K562 (cell line): ENCODE measurements around the gene ITGA6. TPM values are rescaled to one million over a fixed set of nuclear protein-coding genes. Genes with fewer than 3 reads are reported as not detected.

Experiments used
- ATAC-seq: fragments of 200-7000 bp; cut with Tn5 transposase; 3 replicates; pipeline ENCODE4 v1.9.1; 2020; ENCODE audit warnings: moderate library complexity
- BruUV-seq: library from RNA; stranded (reverse); fragments of 400-500 nt; replicated peaks from 2 replicates; lab custom pipeline; 2021; lab: Mats Ljungman, UMichigan
- CTCF ChIA-PET: fragments of 300-600 bp; formaldehyde crosslinking; extraction: SDS; loops from one replicate; lab custom pipeline; 2021; ENCODE audit warnings: low intra/inter-chr PET ratio; lab: Yijun Ruan, JAX
- POLR2A ChIA-PET: fragments of 300-600, 350-650 bp; sonication (Branson Sonifier 250); formaldehyde crosslinking; extraction: SDS; loops from one replicate; lab custom pipeline; 2021; ENCODE audit warnings: antibody characterized with exemption, inconsistent platforms; lab: Yijun Ruan, JAX
- DNase-seq, 4 experiments: peaks; one replicate each; pipeline versions ENCODE4 v3.0.0 to v3.0.0-alpha.2; 2011 to 2018; ENCODE audit warnings: low spot score in 3 of 4, mixed read lengths in 3 of 4; ENCODE audit errors: extremely low read depth in 1 of 4
- FAIRE-seq: peaks from 2 replicates; lab custom pipeline; 2011; peaks lifted over from hg19 to GRCh38; lab: Jason Lieb, UNC
- H2AFZ ChIP-seq: 2 replicates; pipeline ENCODE4 v1.6.0; 2011; ENCODE audit warnings: low read depth, low read length, control low read depth, inconsistent platforms
- H3K27ac ChIP-seq: fragments of 200-600 bp; 3 replicates; pipeline ENCODE4 v1.8.0; 2011; ENCODE audit warnings: low read depth, mild to moderate bottlenecking, control low read depth, inconsistent platforms, low read length, moderate library complexity, mixed read lengths; ENCODE audit errors: extremely low read depth
- H3K27me3 ChIP-seq, 2 experiments: fragments of 300-600 bp in 1 of 2; 2 replicates in 1 of 2; 3 replicates in 1 of 2; pipeline versions ENCODE4 v1.6.0 to v1.8.0; 2011; ENCODE audit warnings: inconsistent platforms in 2 of 2, low read length in 2 of 2, mild to moderate bottlenecking in 1 of 2, mixed read lengths in 1 of 2, moderate library complexity in 1 of 2; ENCODE audit not compliant: control insufficient read depth in 2 of 2, insufficient read depth in 2 of 2
- H3K36me3 ChIP-seq: fragments of 300-600 bp; 3 replicates; pipeline ENCODE4 v1.8.0; 2011; ENCODE audit warnings: mild to moderate bottlenecking, low read length, inconsistent platforms; ENCODE audit not compliant: control insufficient read depth, insufficient read depth
- H3K4me1 ChIP-seq, 2 experiments: fragments of 200-600 bp in 1 of 2; replicated peaks in 1 of 2; 2 replicates in 1 of 2; 3 replicates in 1 of 2; pipeline versions ENCODE4 v1.5.1 to v1.8.0; 2011; ENCODE audit warnings: inconsistent platforms in 2 of 2, low read length in 2 of 2, mild to moderate bottlenecking in 1 of 2, mixed read lengths in 1 of 2, moderate library complexity in 1 of 2; ENCODE audit not compliant: control insufficient read depth in 2 of 2, insufficient read depth in 2 of 2
- H3K4me2 ChIP-seq: 2 replicates; pipeline ENCODE4 v1.6.1; 2011; ENCODE audit warnings: low read length, control low read depth, inconsistent platforms, mixed read lengths; ENCODE audit not compliant: insufficient read depth
- H3K4me3 ChIP-seq: fragments of 200-600 bp; sonication (generic), shearing (Covaris generic); 2 replicates; pipeline ENCODE4 v1.5.1; 2016; ENCODE audit warnings: control low read depth, inconsistent platforms
- H3K79me2 ChIP-seq: fragments of 200-600 bp; 3 replicates; pipeline ENCODE4 v1.8.0; 2011; ENCODE audit warnings: low read length, inconsistent platforms; ENCODE audit not compliant: control insufficient read depth, insufficient read depth
- H3K9ac ChIP-seq, 2 experiments: 2 replicates each; pipeline versions ENCODE4 v1.6.0 to v1.6.1; 2011; ENCODE audit warnings: low read depth in 2 of 2, low read length in 2 of 2, control low read depth in 1 of 2, inconsistent platforms in 1 of 2, mild to moderate bottlenecking in 1 of 2, mixed read lengths in 1 of 2; ENCODE audit not compliant: insufficient read depth in 1 of 2
- H3K9me1 ChIP-seq: one replicate; pipeline ENCODE4 v1.6.0; 2011; ENCODE audit warnings: inconsistent platforms, mild to moderate bottlenecking, low read length, moderate library complexity; ENCODE audit not compliant: control insufficient read depth, insufficient read depth
- H3K9me3 ChIP-seq: replicated peaks from 2 replicates; pipeline ENCODE4 v1.5.1; 2011; ENCODE audit warnings: low read depth, low read length, inconsistent platforms; ENCODE audit not compliant: control insufficient read depth, insufficient read depth
- H4K20me1 ChIP-seq: replicated peaks from 2 replicates; pipeline ENCODE4 v1.6.1; 2011; ENCODE audit warnings: low read length, inconsistent platforms, mixed read lengths; ENCODE audit not compliant: control insufficient read depth, insufficient read depth
- ATF7 ChIP-seq: fragments of 450-650 bp; IDR thresholded peaks from 2 replicates; pipeline ENCODE4 v1.7.1; 2014; ENCODE audit warnings: mild to moderate bottlenecking, moderate library complexity
- BDP1 ChIP-seq: IDR thresholded peaks from 3 replicates; pipeline ENCODE4 v1.6.1; 2011; ENCODE audit not compliant: insufficient read length, insufficient read depth
- BHLHE40 ChIP-seq: IDR thresholded peaks from 2 replicates; pipeline ENCODE4 v1.6.1; 2011; ENCODE audit warnings: low read length, improper control_type of control experiment
- CBX1 ChIP-seq: sonication (generic); IDR thresholded peaks from 2 replicates; pipeline ENCODE4 v1.6.1; 2016; ENCODE audit warnings: antibody characterized with exemption, low read depth, mild to moderate bottlenecking
- CHD2 ChIP-seq: IDR thresholded peaks from 2 replicates; pipeline ENCODE4 v1.6.1; 2011; ENCODE audit warnings: low read depth, low read length
- DLX4 ChIP-seq: fragments of 250-450 bp; sonication (Bioruptor Pico); IDR thresholded peaks from 2 replicates; pipeline ENCODE4 v1.6.1; 2021; ENCODE audit warnings: mild to moderate bottlenecking
- EP300 ChIP-seq: IDR thresholded peaks from 2 replicates; pipeline ENCODE4 v1.6.1; 2012; ENCODE audit warnings: low read length, improper control_type of control experiment
- HIVEP1 ChIP-seq: fragments of 250-450 bp; sonication (Bioruptor Pico); IDR thresholded peaks from 2 replicates; pipeline ENCODE4 v1.4.0; 2020; ENCODE audit warnings: mild to moderate bottlenecking
- HMG20A ChIP-seq: fragments of 450-650 bp; formaldehyde crosslinking; conservative IDR thresholded peaks from 2 replicates; pipeline ENCODE4 v1.4.0; 2020; ENCODE audit warnings: mild to moderate bottlenecking, mixed read lengths
- KLF16 ChIP-seq: IDR thresholded peaks from 2 replicates; pipeline ENCODE4 v1.6.1; 2016; ENCODE audit warnings: antibody characterized with exemption
- NCOA2 ChIP-seq, 2 experiments: fragments of 450-650 bp; IDR thresholded peaks; 2 replicates each; pipeline ENCODE4 v1.6.1; 2018; ENCODE audit warnings: mild to moderate bottlenecking in 2 of 2, moderate library complexity in 1 of 2; ENCODE audit not compliant: partially characterized antibody in 2 of 2
- PURB ChIP-seq: sonication (generic); formaldehyde crosslinking; IDR thresholded peaks from 2 replicates; pipeline ENCODE4 v1.9.0; 2021; ENCODE audit warnings: low read depth, mild to moderate bottlenecking, missing genetic modification reagents
- XRCC4 ChIP-seq: IDR thresholded peaks from one replicate; pipeline ENCODE4 v1.6.1; 2011; ENCODE audit not compliant: insufficient read depth, insufficient read length; ENCODE audit errors: extremely low read depth
- ZNF23 ChIP-seq: fragments of 250-450 bp; sonication (Bioruptor Pico); IDR thresholded peaks from 2 replicates; pipeline ENCODE4 v1.4.0; 2020; ENCODE audit warnings: mild to moderate bottlenecking
- ZNF232 ChIP-seq: sonication (generic); formaldehyde crosslinking; IDR thresholded peaks from 2 replicates; pipeline ENCODE4 v1.8.0; 2022; ENCODE audit warnings: mild to moderate bottlenecking, missing genetic modification reagents
- ZNF408 ChIP-seq: fragments of 250-450 bp; sonication (Bioruptor Pico); IDR thresholded peaks from 2 replicates; pipeline ENCODE4 v1.4.0; 2020; ENCODE audit warnings: low read depth, mild to moderate bottlenecking, moderate library complexity
- ZNF740 ChIP-seq, 3 experiments: fragments of 200-800 bp in 1 of 3; sonication (Bioruptor generic) in 1 of 3; sonication (generic) in 1 of 3; formaldehyde crosslinking in 1 of 3; IDR thresholded peaks; 2 replicates each; pipeline versions ENCODE4 v1.6.1 to v1.8.0; 2016 to 2022; ENCODE audit warnings: mild to moderate bottlenecking in 2 of 3, missing compliant biosample characterization in 2 of 3, missing genetic modification characterization in 2 of 3, missing genetic modification reagents in 1 of 3
- WGBS: fragments of 100-300 bp; shearing (Covaris generic); methylation state at CpG from one replicate; pipeline ENCODE4 v1.1.6; 2016; ENCODE audit warnings: low coverage, mixed read lengths; ENCODE audit not compliant: insufficient coverage; ENCODE audit errors: missing lambda C conversion rate; 5-methylcytosine and 5-hydroxymethylcytosine counted together
- in situ Hi-C: fragments of 300-500 bp; cut with MboI; formaldehyde crosslinking; loops from 4 replicates; pipeline ENCODE4 v1.15.0; 2018; ENCODE audit warnings: inconsistent platforms, mixed read lengths
- intact Hi-C: fragments of 100-400 bp; cut with micrococcal nuclease; formaldehyde crosslinking; loops from 2 replicates; pipeline ENCODE4 v1.14.2; 2022
- polyA plus RNA-seq, 8 experiments: library from polyadenylated mRNA; depleted of rRNA in 4 of 8; stranded (reverse) in 5 of 8; unstranded in 3 of 8; fragments of >200 nt; fragmentation: Nextera tagmentation in 2 of 8; fragmentation: Illumina TruSeq in 1 of 8; extraction: Ambion mirVana in 2 of 8; extraction: Trizol in 1 of 8; gene quantifications; 2 replicates each; pipeline versions ENCODE4 v1.2.1 to v1.2.3, GENCODE V29; 2011 to 2014; ENCODE audit warnings: inconsistent platforms in 1 of 8, missing spikeins in 1 of 8
- total RNA-seq, 7 experiments: library from RNA; depleted of rRNA in 6 of 7; stranded (reverse); fragments of >200 nt in 6 of 7; fragmentation: Illumina TruSeq in 2 of 7; extraction: Trizol in 2 of 7; gene quantifications; 2 replicates each; pipeline versions ENCODE4 v1.2.1 to v1.2.3, GENCODE V29; 2011 to 2021; ENCODE audit warnings: low replicate concordance in 1 of 7

Gene ITGA6
- total and polyA plus RNA-seq, 9 of the 15 experiments (the other 6 are each of a cell fraction or from before 2014, with no cell fraction given) = 0.01 to 0.29 (median 0.05) TPM; not detected in 5

GRCh38 chr2:172438741-172439508 is 11.5 kb downstream of the ITGA6 start:
- TF ChIP-seq XRCC4 = no peak
- TF ChIP-seq ZNF232 = no peak
- TF ChIP-seq ZNF740 (CRISPR knock-in tag; IDR thresholded peaks at IDR 0.05) = no peak
- TF ChIP-seq ZNF740 (tag; IDR thresholded peaks at IDR 0.05) = no peak
- no peak for TF ChIP-seq ZNF23
- no peak for TF ChIP-seq CHD2
- TF ChIP-seq NCOA2 (IDR thresholded peaks at IDR 0.05; ENCODE audit: partially characterized antibody in 2 of 2) = no peak
- no peak for TF ChIP-seq EP300
- TF ChIP-seq PURB = no peak
- no peak for TF ChIP-seq HIVEP1 (CRISPR knock-in tag)
- TF ChIP-seq ZNF408 (CRISPR knock-in tag) = no peak
- TF ChIP-seq KLF16 = no peak
- TF ChIP-seq CBX1 = no peak
- no peak for TF ChIP-seq ATF7
- no peak for TF ChIP-seq BHLHE40
- no peak for TF ChIP-seq HMG20A
- TF ChIP-seq DLX4 (CRISPR knock-in tag) = no peak
- TF ChIP-seq BDP1 = no peak
- POLR2A ChIA-PET = interaction anchor here (0.7 to 1.4 kb wide), 3 partner anchors 10 to 13 kb away, joined by 3 to 4 read pairs (median 3); no protein-coding TSS in a partner anchor
- under 1% methylated on average over 8 of the region's 8 CpGs for WGBS
- in situ Hi-C loops = no loop called here
- CTCF ChIA-PET = interaction anchor here (1.0 kb wide), 1 partner anchor 11 kb away, joined by 4 read pairs; no protein-coding TSS in a partner anchor
- no peaks in the 10 kb centered on the region for H3K36me3 ChIP-seq
- no peaks in the 10 kb centered on the region for H4K20me1 ChIP-seq
- H3K9ac ChIP-seq = no peak overlapping the region
- no TSS peak for BruUV-seq
- no peaks in the 10 kb centered on the region for H3K9me3 ChIP-seq
- no peak overlapping the region for H3K4me2 ChIP-seq
- DNase-seq = no peak
- H3K4me1 ChIP-seq = no peaks in the 10 kb centered on the region
- H3K27me3 ChIP-seq = peaks cover 12 to 20% of the 10 kb centered on the region in 2 experiments; a peak in 4 of 5 replicates
- ATAC-seq = no peak
- no peaks in the 10 kb centered on the region for H3K79me2 ChIP-seq
- no peaks in the 10 kb centered on the region for H3K9me1 ChIP-seq
- no peak for FAIRE-seq
- H2AFZ ChIP-seq = no peak overlapping the region
- intact Hi-C loops = no loop called here
- no peak overlapping the region for H3K27ac ChIP-seq
- H3K4me3 ChIP-seq = no peak overlapping the region
